Natural killer cell treated with Interleukin-12 subunit alpha and Interleukin-12 subunit beta and Interleukin-15 and Interleukin-18, amount 100 ng/mL, for 72 hours (primary cell): Measurements from ENCODE around the gene CDKN2B-AS1. TPM values are rescaled to one million over a fixed set of nuclear protein-coding genes. Genes with fewer than 3 reads are reported as not detected.

Source experiments
- ATAC-seq, 2 donors: fragments of 150-1000 bp; cut with Tn5 transposase in 1 of 2; sonication (Bioruptor Pico), chemical (Tn5 transposase) in 1 of 2; 2 replicates each; pipeline ENCODE4 v1.10.0; 2021
- DNase-seq: peaks from one replicate; pipeline ENCODE4 v3.0.0; 2022; ENCODE audit warnings: low spot score
- H3K27ac Mint-ChIP-seq, 2 donors: 1 replicate in 1 of 2; 2 replicates in 1 of 2; pipeline ENCODE4 v1.8.0; 2022; ENCODE audit warnings: mixed read lengths in 2 of 2, mild to moderate bottlenecking in 1 of 2, moderate library complexity in 1 of 2
- H3K27me3 Mint-ChIP-seq, 2 donors: 1 replicate in 1 of 2; 2 replicates in 1 of 2; pipeline ENCODE4 v1.8.0; 2022; ENCODE audit warnings: mixed read lengths in 2 of 2
- H3K36me3 Mint-ChIP-seq: one replicate; pipeline ENCODE4 v1.8.0; 2022; ENCODE audit warnings: mixed read lengths
- H3K4me1 Mint-ChIP-seq, 2 donors: 1 replicate in 1 of 2; 2 replicates in 1 of 2; pipeline ENCODE4 v1.8.0; 2022; ENCODE audit warnings: low read depth in 2 of 2, mixed read lengths in 2 of 2, mild to moderate bottlenecking in 1 of 2
- H3K4me3 Mint-ChIP-seq: one replicate; pipeline ENCODE4 v1.8.0; 2022; ENCODE audit warnings: mixed read lengths
- H3K9me3 Mint-ChIP-seq: 2 replicates; pipeline ENCODE4 v1.8.0; 2022; ENCODE audit warnings: mixed read lengths
- total RNA-seq, 2 donors: library from RNA; stranded (reverse); gene quantifications; one replicate each; pipeline ENCODE4 v1.2.3, GENCODE V29; 2022

The CDKN2B-AS1 gene
- total RNA-seq, 2 donors from 2014 or later, result 2.0 to 2.4 TPM

- ATAC-seq, result no peak
- Mint-ChIP-seq H3K36me3 (no peaks in the 10 kb centered on the region), H3K9me3 (no peaks in the 10 kb centered on the region), H3K27ac (no peak overlapping the region), H3K27me3 (peaks cover 16 to 38% of the 10 kb centered on the region in 2 donors), H3K4me3 (no peak overlapping the region), H3K4me1 (peaks cover 0 to 5% of the 10 kb centered on the region in 2 donors)
- DNase-seq, result no peak
Observed at GRCh38 chr9:22148528-22148875, 153.9 kb downstream of the CDKN2B-AS1 start.

- Mint-ChIP-seq H3K27me3 (peaks cover 16 to 33% of the 10 kb centered on the region in 2 donors), H3K36me3 (no peaks in the 10 kb centered on the region), H3K9me3 (no peaks in the 10 kb centered on the region), H3K4me1 (peaks cover 0 to 5% of the 10 kb centered on the region in 2 donors), H3K4me3 (no peak overlapping the region), H3K27ac (no peak overlapping the region)
- DNase-seq, result no peak
- ATAC-seq, result no peak
Observed at GRCh38 chr9:22148876-22149637, 154.5 kb downstream of the CDKN2B-AS1 start.

- no peak overlapping the region for H3K4me3 Mint-ChIP-seq
- no peak for DNase-seq
- no peak overlapping the region for H3K27ac Mint-ChIP-seq
- H3K36me3 Mint-ChIP-seq, result no peaks in the 10 kb centered on the region
- no peaks in the 10 kb centered on the region for H3K9me3 Mint-ChIP-seq
- ATAC-seq, result no peak
- H3K4me1 Mint-ChIP-seq, result no peaks in the 10 kb centered on the region
- peaks cover 7 to 13% of the 10 kb centered on the region in 2 donors for H3K27me3 Mint-ChIP-seq
Observed at GRCh38 chr9:22154064-22154463, 159.5 kb downstream of the CDKN2B-AS1 start.

GRCh38 chr9:22156586-22156985 is 162.0 kb downstream of the CDKN2B-AS1 start:
- H3K27ac Mint-ChIP-seq, result no peak overlapping the region
- no peak overlapping the region for H3K4me3 Mint-ChIP-seq
- no peaks in the 10 kb centered on the region for H3K4me1 Mint-ChIP-seq
- ATAC-seq (no peak), DNase-seq (no peak)
- no peaks in the 10 kb centered on the region for H3K36me3 Mint-ChIP-seq
- H3K27me3 Mint-ChIP-seq, result peaks cover 6 to 7% of the 10 kb centered on the region in 2 donors
- H3K9me3 Mint-ChIP-seq, result no peaks in the 10 kb centered on the region

- H3K4me1 Mint-ChIP-seq, result no peaks in the 10 kb centered on the region
- H3K36me3 Mint-ChIP-seq, result no peaks in the 10 kb centered on the region
- DNase-seq (no peak), ATAC-seq (no peak)
- no peak overlapping the region for H3K27ac Mint-ChIP-seq
- H3K9me3 Mint-ChIP-seq, result no peaks in the 10 kb centered on the region
- peaks cover 6 to 13% of the 10 kb centered on the region in 2 donors for H3K27me3 Mint-ChIP-seq
- H3K4me3 Mint-ChIP-seq, result no peak overlapping the region
Observed at GRCh38 chr9:22157276-22157675, 162.7 kb downstream of the CDKN2B-AS1 start.

- H3K9me3 Mint-ChIP-seq, result no peaks in the 10 kb centered on the region
- no peak for DNase-seq
- no peaks in the 10 kb centered on the region for H3K36me3 Mint-ChIP-seq
- H3K27me3 Mint-ChIP-seq, result peaks cover 6 to 15% of the 10 kb centered on the region in 2 donors
- no peaks in the 10 kb centered on the region for H3K4me1 Mint-ChIP-seq
- H3K4me3 Mint-ChIP-seq, result no peak overlapping the region
- no peak overlapping the region for H3K27ac Mint-ChIP-seq
- no peak for ATAC-seq
Observed at GRCh38 chr9:22157828-22158227, 163.2 kb downstream of the CDKN2B-AS1 start.

- no peak for DNase-seq
- Mint-ChIP-seq H3K36me3 (no peaks in the 10 kb centered on the region), H3K4me1 (no peaks in the 10 kb centered on the region), H3K27me3 (peaks cover 4 to 15% of the 10 kb centered on the region in 2 donors), H3K9me3 (no peaks in the 10 kb centered on the region), H3K27ac (no peak overlapping the region), H3K4me3 (no peak overlapping the region)
- no peak for ATAC-seq
Observed at GRCh38 chr9:22158271-22158670, 163.7 kb downstream of the CDKN2B-AS1 start.

GRCh38 chr9:22158927-22159346 is 164.3 kb downstream of the CDKN2B-AS1 start:
- no peak for DNase-seq
- Mint-ChIP-seq H3K27me3 (peaks cover 4 to 15% of the 10 kb centered on the region in 2 donors), H3K4me3 (no peak overlapping the region), H3K36me3 (no peaks in the 10 kb centered on the region), H3K4me1 (no peaks in the 10 kb centered on the region), H3K27ac (no peak overlapping the region), H3K9me3 (no peaks in the 10 kb centered on the region)
- no peak for ATAC-seq

- H3K9me3 Mint-ChIP-seq, result no peaks in the 10 kb centered on the region
- DNase-seq (no peak), ATAC-seq (no peak)
- no peaks in the 10 kb centered on the region for H3K4me1 Mint-ChIP-seq
- no peak overlapping the region for H3K27ac Mint-ChIP-seq
- H3K27me3 Mint-ChIP-seq, result peaks cover 4 to 18% of the 10 kb centered on the region in 2 donors
- no peaks in the 10 kb centered on the region for H3K36me3 Mint-ChIP-seq
- no peak overlapping the region for H3K4me3 Mint-ChIP-seq
Observed at GRCh38 chr9:22159586-22159985, 165.0 kb downstream of the CDKN2B-AS1 start.

GRCh38 chr9:22160221-22160620 is 165.6 kb downstream of the CDKN2B-AS1 start:
- no peaks in the 10 kb centered on the region for H3K4me1 Mint-ChIP-seq
- DNase-seq (no peak), ATAC-seq (no peak)
- H3K9me3 Mint-ChIP-seq, result no peaks in the 10 kb centered on the region
- H3K27me3 Mint-ChIP-seq, result peaks cover 4 to 25% of the 10 kb centered on the region in 2 donors
- H3K27ac Mint-ChIP-seq, result no peak overlapping the region
- H3K4me3 Mint-ChIP-seq, result no peak overlapping the region
- H3K36me3 Mint-ChIP-seq, result no peaks in the 10 kb centered on the region

- DNase-seq, result no peak
- Mint-ChIP-seq H3K36me3 (no peaks in the 10 kb centered on the region), H3K4me1 (no peaks in the 10 kb centered on the region), H3K9me3 (no peaks in the 10 kb centered on the region), H3K4me3 (no peak overlapping the region), H3K27ac (no peak overlapping the region), H3K27me3 (peaks cover 8 to 32% of the 10 kb centered on the region in 2 donors)
- no peak for ATAC-seq
Observed at GRCh38 chr9:22165144-22165543, 170.6 kb downstream of the CDKN2B-AS1 start.

GRCh38 chr9:22169243-22169642 is 174.7 kb downstream of the CDKN2B-AS1 start:
- H3K4me3 Mint-ChIP-seq, result no peak overlapping the region

GRCh38 chr9:22169727-22170503 is 175.3 kb downstream of the CDKN2B-AS1 start:
- Mint-ChIP-seq H3K27me3 (peaks cover 4 to 10% of the 10 kb centered on the region in 2 donors), H3K27ac (no peak overlapping the region), H3K36me3 (no peaks in the 10 kb centered on the region), H3K9me3 (no peaks in the 10 kb centered on the region), H3K4me3 (no peak overlapping the region), H3K4me1 (no peaks in the 10 kb centered on the region)
- ATAC-seq (no peak), DNase-seq (no peak)

More at GRCh38 chr9:22169243-22169642, 174.7 kb downstream of the CDKN2B-AS1 start:
- Mint-ChIP-seq H3K27ac (no peak overlapping the region), H3K4me1 (no peaks in the 10 kb centered on the region), H3K27me3 (peaks cover 4 to 16% of the 10 kb centered on the region in 2 donors), H3K9me3 (no peaks in the 10 kb centered on the region), H3K36me3 (no peaks in the 10 kb centered on the region)
- DNase-seq, result no peak
- no peak for ATAC-seq
